OCI-LY1 (cell line): ENCODE data around the gene BSG.

Experiments
- CTCF ChIP-seq: fragments of 200-600 bp; sonication (generic), shearing (Covaris generic); IDR thresholded peaks from 2 replicates; pipeline ENCODE4 v1.5.1; 2017; ENCODE audit warnings: mild to moderate bottlenecking, antibody characterized with exemption, low read length, moderate library complexity, mixed read lengths
- EZH2 ChIP-seq: fragments of 200-600 bp; sonication (generic), shearing (Covaris generic); IDR thresholded peaks from 2 replicates; pipeline ENCODE4 v1.8.0; 2017; ENCODE audit warnings: borderline replicate concordance, mixed run types, mild to moderate bottlenecking, antibody characterized with exemption, low read length, moderate library complexity, mixed read lengths

GRCh38 chr19:536881-537404 is 35.5 kb upstream of the BSG start:
- TF ChIP-seq CTCF: no peak
- no peak for TF ChIP-seq EZH2
